Endodermal cell (in vitro differentiated cells): ENCODE data around the gene SLC26A3. TPM values are rescaled to one million over a fixed set of nuclear protein-coding genes. Genes with fewer than 3 reads are reported as not detected.

Experiments used
- DNase-seq: peaks from one replicate; pipeline ENCODE4 v3.0.0-alpha.2; 2017
- H3K27ac ChIP-seq: 2 replicates; pipeline ENCODE4 v1.5.1; 2013; ENCODE audit warnings: mild to moderate bottlenecking, low read depth, low read length, moderate library complexity
- H3K27me3 ChIP-seq: 2 replicates; pipeline ENCODE4 v1.6.1; 2013; ENCODE audit warnings: mild to moderate bottlenecking, low read length, moderate library complexity; ENCODE audit not compliant: insufficient read depth, control insufficient read depth, poor library complexity, severe bottlenecking
- H3K36me3 ChIP-seq: 2 replicates; pipeline ENCODE4 v1.7.0; 2013; ENCODE audit warnings: mild to moderate bottlenecking, low read length, moderate library complexity; ENCODE audit not compliant: control insufficient read depth, insufficient read depth
- H3K4me1 ChIP-seq: one replicate; pipeline ENCODE4 v1.7.0; 2013; ENCODE audit warnings: low read length; ENCODE audit not compliant: control insufficient read depth, insufficient read depth
- H3K4me3 ChIP-seq: 2 replicates; pipeline ENCODE4 v1.5.1; 2013; ENCODE audit warnings: mild to moderate bottlenecking, low read length, moderate library complexity
- H3K9ac ChIP-seq: 2 replicates; pipeline ENCODE4 v1.6.1; 2013; ENCODE audit warnings: mild to moderate bottlenecking, low read length, moderate library complexity; ENCODE audit not compliant: poor library complexity, severe bottlenecking; ENCODE audit errors: extremely low read depth
- H3K9me3 ChIP-seq: 2 replicates; pipeline ENCODE4 v1.6.1; 2013; ENCODE audit warnings: mild to moderate bottlenecking, low read length, moderate library complexity; ENCODE audit not compliant: control insufficient read depth
- H3K27ac Mint-ChIP-seq: 2 replicates; pipeline ENCODE4 v1.8.0; 2020; ENCODE audit warnings: mixed read lengths
- H3K27me3 Mint-ChIP-seq: 2 replicates; pipeline ENCODE4 v1.8.0; 2021; ENCODE audit warnings: mild to moderate bottlenecking, mixed read lengths; ENCODE audit not compliant: insufficient read depth
- H3K36me3 Mint-ChIP-seq: 2 replicates; pipeline ENCODE4 v1.8.0; 2020; ENCODE audit warnings: low read depth, mixed read lengths
- H3K4me1 Mint-ChIP-seq: 2 replicates; pipeline ENCODE4 v1.8.0; 2020; ENCODE audit warnings: mixed read lengths
- H3K4me3 Mint-ChIP-seq: 2 replicates; pipeline ENCODE4 v1.8.0; 2020; ENCODE audit warnings: mild to moderate bottlenecking, moderate library complexity, mixed read lengths
- H3K9me3 Mint-ChIP-seq: 2 replicates; pipeline ENCODE4 v1.8.0; 2020; ENCODE audit warnings: mild to moderate bottlenecking, mixed read lengths
- CTCF ChIP-seq: fragments of 200-600 bp; sonication (generic); conservative IDR thresholded peaks from 2 replicates; pipeline ENCODE4 v1.5.0; 2021; ENCODE audit warnings: antibody characterized with exemption, mild to moderate bottlenecking
- WGBS, 2 experiments: methylation state at CpG; one replicate each; pipeline versions ENCODE4 v1.1.5 to v1.1.7; 2013; ENCODE audit warnings: missing lambda C conversion rate in 2 of 2, mixed read lengths in 1 of 2; ENCODE audit not compliant: insufficient coverage in 1 of 2, insufficient read length in 1 of 2; 5-methylcytosine and 5-hydroxymethylcytosine counted together
- total RNA-seq, 2 donors: library from RNA; stranded (reverse); fragmentation: NEBNext Ultra II Directional in 1 of 2; extraction: Animal tissue kit (Norgen Biotek cat#: 25700) in 1 of 2; gene quantifications; 2 replicates in 1 of 2; 3 replicates in 1 of 2; pipeline ENCODE4 v1.2.1, GENCODE V29; 2021

The SLC26A3 gene
- total RNA-seq, 2 donors from 2014 or later = not detected

GRCh38 chr7:107837145-107837512 lies 34.1 kb upstream of the SLC26A3 start:
- H3K9me3 ChIP-seq = no peaks in the 10 kb centered on the region
- Mint-ChIP-seq H3K9me3 (peaks cover 8% of the 10 kb centered on the region), H3K27me3 (no peaks in the 10 kb centered on the region), H3K4me3 (no peak overlapping the region), H3K27ac (no peak overlapping the region), H3K36me3 (no peaks in the 10 kb centered on the region), H3K4me1 (peaks cover 8% of the 10 kb centered on the region)
- no peaks in the 10 kb centered on the region for H3K36me3 ChIP-seq
- no peak overlapping the region for H3K27ac ChIP-seq
- H3K4me3 ChIP-seq = no peak overlapping the region
- no peaks in the 10 kb centered on the region for H3K27me3 ChIP-seq
- no peak for DNase-seq
- WGBS, 2 experiments = 91% methylated on average over 1 of the region's 1 CpG; no CpG with 5 or more reads in 1 of the 2 experiments
- H3K4me1 ChIP-seq = peaks cover 4% of the 10 kb centered on the region
- no peak overlapping the region for H3K9ac ChIP-seq
- no peak for TF ChIP-seq CTCF

- H3K36me3 Mint-ChIP-seq = no peaks in the 10 kb centered on the region
- 86 to 90% methylated on average over 4 to 10 of the region's 10 CpGs for WGBS, 2 experiments
- H3K27me3 ChIP-seq = no peaks in the 10 kb centered on the region
- H3K27ac ChIP-seq = no peak overlapping the region
- H3K27ac Mint-ChIP-seq = no peak overlapping the region
- peaks cover 6% of the 10 kb centered on the region for H3K9me3 Mint-ChIP-seq
- no peak for TF ChIP-seq CTCF
- no peaks in the 10 kb centered on the region for H3K9me3 ChIP-seq
- H3K4me1 Mint-ChIP-seq = peaks cover 8% of the 10 kb centered on the region
- no peak overlapping the region for H3K9ac ChIP-seq
- H3K4me3 Mint-ChIP-seq = no peak overlapping the region
- H3K4me3 ChIP-seq = no peak overlapping the region
- no peaks in the 10 kb centered on the region for H3K36me3 ChIP-seq
- H3K27me3 Mint-ChIP-seq = no peaks in the 10 kb centered on the region
- peaks cover 4% of the 10 kb centered on the region for H3K4me1 ChIP-seq
- DNase-seq = no peak
These were observed 33.5 kb upstream of the SLC26A3 start for GRCh38 chr7:107836237-107837144.

- WGBS, 2 experiments = 80% methylated on average over 1 of the region's 1 CpG; no CpG with 5 or more reads in 1 of the 2 experiments
These were observed 31.4 kb upstream of the SLC26A3 start for GRCh38 chr7:107834401-107834800.

More at GRCh38 chr7:107834401-107834800, 31.4 kb upstream of the SLC26A3 start:
- no peaks in the 10 kb centered on the region for H3K27me3 ChIP-seq
- no peaks in the 10 kb centered on the region for H3K36me3 ChIP-seq
- no peak overlapping the region for H3K27ac ChIP-seq
- H3K27me3 Mint-ChIP-seq = no peaks in the 10 kb centered on the region
- H3K4me1 ChIP-seq = peaks cover 4% of the 10 kb centered on the region
- H3K4me1 Mint-ChIP-seq = peaks cover 8% of the 10 kb centered on the region
- no peaks in the 10 kb centered on the region for H3K9me3 ChIP-seq
- H3K4me3 Mint-ChIP-seq = no peak overlapping the region
- H3K27ac Mint-ChIP-seq = no peak overlapping the region
- no peaks in the 10 kb centered on the region for H3K9me3 Mint-ChIP-seq
- DNase-seq = no peak
- no peak overlapping the region for H3K4me3 ChIP-seq
- TF ChIP-seq CTCF = no peak
- H3K36me3 Mint-ChIP-seq = no peaks in the 10 kb centered on the region
- H3K9ac ChIP-seq = no peak overlapping the region
